ENCODE measurements around the gene DEFB121.

- TF ChIP-seq MYC (IDR thresholded peaks at IDR 0.05; ENCODE audit: low read depth, low read length) (no peak), CTCF (IDR thresholded peaks at IDR 0.05; ENCODE audit: low read depth, low read length) (no peak), POLR2A (IDR thresholded peaks at IDR 0.05; ENCODE audit: extremely low read depth, insufficient read length) (no peak), MAX (IDR thresholded peaks at IDR 0.05; ENCODE audit: low read depth, low read length) (no peak)
These were observed 31.7 kb downstream of the DEFB121 start for GRCh38 chr20:31374346-31374745.
